ENCODE results near the gene CRYBA2.

Gene CRYBA2

GRCh38 chr2:218999881-219000568 lies 6.8 kb upstream of the CRYBA2 start:
- in situ Hi-C loops (cut with MboI; ENCODE audit: low sequenced_read_pairs), result no loop called here

- in situ Hi-C loops (cut with MboI; ENCODE audit: low sequenced_read_pairs), result no loop called here
Measured at GRCh38 chr2:218999021-218999880, 6.0 kb upstream of the CRYBA2 start.

GRCh38 chr2:218998414-218999002 lies 5.3 kb upstream of the CRYBA2 start:
- in situ Hi-C loops (cut with MboI; ENCODE audit: low sequenced_read_pairs), result no loop called here

GRCh38 chr2:218997731-218998130 lies 4.5 kb upstream of the CRYBA2 start:
- in situ Hi-C loops (cut with MboI; ENCODE audit: low sequenced_read_pairs), result no loop called here

DNA sequence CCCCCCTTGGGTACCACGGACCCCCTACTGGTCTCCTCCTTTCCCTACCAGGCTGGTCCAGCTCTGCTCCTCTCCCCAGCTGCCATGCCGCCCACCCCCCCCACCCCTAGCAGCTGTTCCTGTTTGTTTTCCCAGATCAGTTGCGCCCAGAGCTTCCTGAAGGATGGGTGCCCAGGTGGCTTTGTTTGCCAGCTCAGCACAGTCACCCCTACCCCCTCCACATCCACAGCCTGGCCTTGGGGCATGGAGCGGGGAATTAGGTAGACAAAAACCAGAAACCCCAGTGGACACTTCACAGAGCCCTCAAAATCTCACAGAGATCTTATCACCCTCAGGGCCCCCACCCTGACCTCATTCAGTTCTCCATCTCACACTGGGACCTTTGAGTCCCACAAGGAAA lies 3.7 kb upstream of the CRYBA2 start:
- in situ Hi-C loops (cut with MboI; ENCODE audit: low sequenced_read_pairs), result no loop called here

- in situ Hi-C loops (cut with MboI; ENCODE audit: low sequenced_read_pairs), result no loop called here
Measured at GRCh38 chr2:218995972-218996711, 2.9 kb upstream of the CRYBA2 start.

DNA sequence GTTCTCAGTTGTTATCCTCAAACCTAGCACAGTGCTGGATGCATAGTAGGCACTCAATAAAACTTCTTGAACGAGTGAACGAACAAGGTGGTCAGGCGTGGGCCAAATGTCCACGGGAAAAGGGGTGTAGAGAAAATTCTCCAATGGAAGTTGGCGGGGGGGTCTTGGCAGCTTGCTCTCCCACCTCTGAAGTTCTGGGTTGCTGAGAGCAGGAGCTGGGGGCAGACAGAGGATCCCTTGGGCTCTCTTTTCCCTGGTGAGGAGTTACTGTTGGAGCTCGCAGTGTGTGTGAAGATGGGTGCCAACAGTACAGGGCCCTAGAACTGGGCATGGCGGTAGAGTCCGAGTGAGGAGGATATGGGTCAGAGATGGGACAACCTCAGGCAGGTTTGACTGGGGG lies 2.3 kb upstream of the CRYBA2 start:
- in situ Hi-C loops (cut with MboI; ENCODE audit: low sequenced_read_pairs), result no loop called here

GRCh38 chr2:218992703-218993344 lies 398 bp downstream of the CRYBA2 start:
- in situ Hi-C loops (cut with MboI; ENCODE audit: low sequenced_read_pairs), result no loop called here

DNA sequence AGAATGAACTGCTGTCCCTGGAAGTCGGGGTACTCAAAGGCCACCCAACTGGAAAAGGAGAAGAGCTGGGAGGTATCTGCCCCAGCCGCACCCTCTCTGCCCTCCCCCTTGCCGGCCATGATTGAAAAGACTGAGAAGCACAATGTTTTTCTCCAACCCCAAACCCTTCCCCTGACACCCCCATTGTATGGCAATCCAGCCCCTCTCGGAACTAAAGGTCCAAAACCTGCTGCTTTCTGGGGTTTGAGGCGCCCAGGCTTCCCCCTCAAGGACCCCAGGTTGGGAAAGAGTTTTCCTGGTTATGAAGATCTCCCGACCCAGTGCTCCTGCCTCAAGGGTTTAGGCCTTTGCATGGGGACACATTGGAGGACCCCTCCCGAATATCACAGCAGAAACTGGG lies 1.0 kb downstream of the CRYBA2 start:
- in situ Hi-C loops (cut with MboI; ENCODE audit: low sequenced_read_pairs), result no loop called here

DNA sequence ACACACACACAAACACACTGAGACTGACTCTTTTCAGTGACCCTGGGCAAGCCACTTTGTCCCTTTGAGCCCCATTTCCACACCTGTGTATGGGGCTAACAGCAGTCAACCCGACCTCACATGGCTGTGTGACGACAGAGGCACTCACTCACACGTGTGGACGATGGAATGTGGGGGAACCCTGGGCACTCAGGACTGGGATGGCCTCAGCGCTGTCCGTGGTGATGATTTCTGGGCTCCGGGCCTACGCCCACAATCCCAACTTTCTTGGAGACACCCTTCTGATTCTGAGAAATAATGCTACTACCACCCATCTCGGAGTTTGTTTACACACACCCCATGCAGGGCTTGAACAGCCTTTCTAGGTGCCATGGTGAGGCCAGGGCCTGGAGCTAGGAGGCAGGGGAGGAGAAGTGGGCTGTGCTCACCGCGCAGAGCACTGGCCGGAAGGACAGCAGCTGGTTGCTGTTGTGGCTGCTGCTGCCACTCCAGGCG lies 1.5 kb downstream of the CRYBA2 start:
- in situ Hi-C loops (cut with MboI; ENCODE audit: low sequenced_read_pairs), result no loop called here

- in situ Hi-C loops (cut with MboI; ENCODE audit: low sequenced_read_pairs), result no loop called here
Measured at GRCh38 chr2:218990612-218991011, 2.6 kb downstream of the CRYBA2 start.

- in situ Hi-C loops (cut with MboI; ENCODE audit: low sequenced_read_pairs), result no loop called here
Measured at GRCh38 chr2:218990052-218990451, 3.2 kb downstream of the CRYBA2 start.

DNA sequence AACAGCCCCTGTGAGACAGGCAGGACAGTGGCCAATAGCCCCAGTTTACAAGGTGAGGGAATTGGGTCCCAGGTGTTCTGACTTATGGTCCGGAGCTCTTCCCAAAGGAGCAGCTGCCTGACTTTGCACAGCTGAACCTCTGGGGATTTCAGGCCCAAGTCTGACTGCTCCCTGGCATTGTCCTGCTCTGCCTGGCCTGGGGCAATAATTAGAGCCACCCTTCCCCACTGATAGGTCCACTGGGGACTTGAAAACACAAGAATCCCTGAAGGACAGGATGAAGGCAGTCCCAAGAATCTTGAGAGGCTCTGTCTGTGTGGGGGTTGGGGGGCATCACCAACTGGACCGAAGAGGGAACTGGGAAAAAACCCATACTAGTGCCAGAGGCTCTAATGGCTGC lies 4.6 kb downstream of the CRYBA2 start:
- in situ Hi-C loops (cut with MboI; ENCODE audit: low sequenced_read_pairs), result no loop called here

- in situ Hi-C loops (cut with MboI; ENCODE audit: low sequenced_read_pairs), result no loop called here
Measured at GRCh38 chr2:218988164-218988563, 5.1 kb downstream of the CRYBA2 start.

- in situ Hi-C loops (cut with MboI; ENCODE audit: low sequenced_read_pairs), result no loop called here
Measured at GRCh38 chr2:218986148-218986761, 7.0 kb downstream of the CRYBA2 start.

GRCh38 chr2:218985325-218986091 lies 7.7 kb downstream of the CRYBA2 start:
- in situ Hi-C loops (cut with MboI; ENCODE audit: low sequenced_read_pairs), result no loop called here

GRCh38 chr2:218985021-218985324 lies 8.2 kb downstream of the CRYBA2 start, which contains the start of gene FEV:
TSS of gene FEV (minus strand) at chr2:218985184. CDS start at chr2:218985075, 109 bp downstream.
- in situ Hi-C loops (cut with MboI; ENCODE audit: low sequenced_read_pairs), result no loop called here

DNA sequence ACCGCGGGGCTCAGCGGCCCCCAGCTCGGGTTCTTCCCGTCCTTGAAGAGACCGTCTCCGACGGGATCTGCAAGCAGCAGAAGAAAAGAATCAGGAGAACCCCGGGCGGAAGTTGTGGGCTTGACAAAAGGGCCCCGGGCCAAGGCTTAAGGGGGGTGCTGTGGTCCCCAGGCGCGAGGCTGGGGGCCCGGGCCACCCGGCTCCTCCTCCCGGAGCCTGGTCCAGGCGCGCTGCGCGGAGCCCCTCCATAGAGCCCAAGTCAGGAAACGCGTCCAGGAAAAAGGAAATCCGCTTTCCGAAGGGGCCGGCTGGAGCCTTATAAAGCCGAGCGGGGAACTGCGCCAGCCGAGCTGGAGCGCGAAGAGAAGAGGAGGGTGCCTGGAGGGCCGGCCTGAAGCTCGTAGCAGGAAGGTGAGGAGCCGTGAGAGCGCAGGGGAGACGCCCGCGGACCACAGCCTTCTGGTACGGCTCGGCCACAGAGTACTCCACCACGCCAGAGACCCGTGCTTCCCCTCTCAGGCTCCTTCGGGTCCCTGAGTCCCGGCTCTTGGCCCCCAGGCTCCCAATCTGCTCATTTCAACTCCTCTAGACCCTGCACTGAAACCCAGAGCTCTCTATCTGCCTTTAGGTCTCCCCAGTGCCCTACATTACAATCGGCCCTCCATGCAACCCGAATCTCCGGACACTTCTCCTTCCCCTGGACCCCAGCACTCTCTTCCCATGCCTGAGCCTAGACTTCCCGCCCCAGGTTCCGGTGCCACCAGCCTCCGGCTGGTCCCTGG lies 8.8 kb downstream of the CRYBA2 start:
- in situ Hi-C loops (cut with MboI; ENCODE audit: low sequenced_read_pairs), result no loop called here

- in situ Hi-C loops (cut with MboI; ENCODE audit: low sequenced_read_pairs), result no loop called here
Measured at GRCh38 chr2:218983934-218984238, 9.3 kb downstream of the CRYBA2 start.

Measured in hTERT RPE-1 (cell line).